Thyroid gland (tissue), 4 donors: ENCODE measurements around the gene NUP93.

Source experiments
- CTCF ChIP-seq, 6 experiments: fragments of 200-600 bp in 3 of 6; fragments of 450-650 bp in 3 of 6; sonication (generic) in 3 of 6; IDR thresholded peaks; one replicate each; pipeline ENCODE4 v1.5.1; 2016 to 2019; ENCODE audit warnings: antibody characterized with exemption in 6 of 6, mild to moderate bottlenecking in 2 of 6, inconsistent platforms in 1 of 6, moderate library complexity in 1 of 6
- POLR2A ChIP-seq, 2 donors: fragments of 450-650 bp; IDR thresholded peaks; one replicate each; pipeline ENCODE4 v1.6.1; 2017; ENCODE audit warnings: antibody characterized with exemption in 2 of 2, mild to moderate bottlenecking in 2 of 2, moderate library complexity in 1 of 2

DNA sequence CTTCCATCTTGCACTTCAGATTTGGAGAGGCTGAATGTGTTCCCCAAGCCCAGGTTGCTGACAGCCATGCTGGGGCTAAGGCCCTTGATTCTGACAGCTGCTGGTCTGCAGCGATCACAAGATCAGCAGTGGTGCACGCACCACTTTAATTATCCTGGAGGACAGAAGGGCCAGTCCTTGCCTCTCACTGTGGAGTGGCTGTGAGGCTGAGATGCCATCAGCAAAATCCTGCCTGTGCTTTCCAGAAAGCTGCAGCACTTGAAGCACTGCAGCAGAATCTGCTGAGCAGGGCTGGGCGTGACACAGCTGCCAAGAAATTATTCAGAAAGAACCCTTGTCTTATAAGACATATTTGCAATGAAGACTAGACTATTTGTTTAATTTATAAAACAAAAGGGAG lies 37.1 kb downstream of the NUP93 start:
- TF ChIP-seq POLR2A (IDR thresholded peaks at IDR 0.05) (no peak), CTCF (IDR thresholded peaks at IDR 0.05) (no peak)
